Stimulated activated CD8-positive, alpha-beta memory T cell treated with anti-CD3 and anti-CD28 coated beads, Interleukin-7, amount 100 ng/mL, for 24 hours (primary cell): ENCODE measurements around the gene FHIT.

Source experiments
- DNase-seq: peaks from one replicate; pipeline ENCODE4 v3.0.0-alpha.2; 2020; ENCODE audit warnings: low read depth

Gene FHIT

GRCh38 chr3:60399861-60400845 lies 851.1 kb downstream of the FHIT start:
- DNase-seq: no peak

GRCh38 chr3:60399292-60399691 lies 852.0 kb downstream of the FHIT start:
- DNase-seq: no peak

GRCh38 chr3:60395173-60395762 lies 856.0 kb downstream of the FHIT start:
- DNase-seq: no peak

- DNase-seq: no peak
Measured at GRCh38 chr3:60393946-60394345, 857.3 kb downstream of the FHIT start.

DNA sequence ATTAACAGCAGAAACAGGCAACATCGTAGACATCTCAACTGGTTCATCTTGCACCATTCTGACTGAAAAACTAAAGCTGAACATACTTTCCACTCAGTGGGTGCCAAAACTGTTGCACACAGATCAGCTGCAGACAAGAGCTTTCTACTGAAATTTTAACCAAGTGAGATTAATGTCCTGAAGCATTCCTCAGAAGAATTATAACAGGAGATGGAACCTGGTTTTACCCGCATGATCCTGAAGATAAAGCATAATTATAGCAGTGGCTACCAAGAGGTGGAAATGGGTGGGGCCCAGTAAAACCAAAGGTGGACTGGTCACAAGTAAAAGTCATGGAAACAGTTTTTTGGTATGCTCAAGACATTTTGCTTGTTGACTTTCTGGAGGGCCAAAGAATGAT lies 858.8 kb downstream of the FHIT start:
- no peak for DNase-seq

DNA sequence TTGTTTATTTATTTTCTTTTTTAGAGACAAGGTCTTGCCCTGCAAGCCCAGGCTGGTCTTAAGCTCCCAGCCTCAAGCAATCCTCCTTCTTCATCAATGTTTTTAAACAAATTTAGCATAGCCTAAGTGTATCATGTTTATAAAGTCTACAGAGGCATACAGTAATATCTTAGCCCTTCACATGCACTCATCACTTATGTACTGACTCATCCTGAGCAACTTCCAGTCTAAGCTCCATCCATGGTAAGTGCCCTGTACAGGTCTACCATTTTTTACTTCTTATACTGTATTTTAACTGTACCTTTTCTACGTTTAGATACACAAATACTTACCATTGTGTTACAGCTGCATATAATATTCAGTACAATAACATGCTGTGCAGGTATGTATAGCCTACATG lies 860.0 kb downstream of the FHIT start:
- no peak for DNase-seq

DNA sequence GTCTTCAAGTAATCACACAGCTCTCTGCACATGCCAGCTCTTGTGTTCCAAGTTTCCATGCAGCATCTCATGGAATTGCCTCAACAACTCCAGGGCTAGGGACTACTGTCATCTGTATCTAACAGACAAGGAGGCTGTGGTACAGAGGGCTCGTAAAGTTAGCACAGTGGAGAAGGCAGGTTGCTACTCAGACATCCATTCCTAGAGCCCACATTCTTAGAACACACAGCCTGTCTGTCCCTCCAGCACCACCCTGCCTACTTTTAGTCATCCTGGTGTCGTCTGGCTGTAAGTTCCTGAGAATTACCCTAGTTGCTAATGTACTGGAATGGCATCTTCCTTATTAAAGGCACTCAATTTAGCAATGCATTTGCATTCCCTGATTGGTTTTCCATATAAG lies 862.5 kb downstream of the FHIT start:
- DNase-seq: no peak

DNA sequence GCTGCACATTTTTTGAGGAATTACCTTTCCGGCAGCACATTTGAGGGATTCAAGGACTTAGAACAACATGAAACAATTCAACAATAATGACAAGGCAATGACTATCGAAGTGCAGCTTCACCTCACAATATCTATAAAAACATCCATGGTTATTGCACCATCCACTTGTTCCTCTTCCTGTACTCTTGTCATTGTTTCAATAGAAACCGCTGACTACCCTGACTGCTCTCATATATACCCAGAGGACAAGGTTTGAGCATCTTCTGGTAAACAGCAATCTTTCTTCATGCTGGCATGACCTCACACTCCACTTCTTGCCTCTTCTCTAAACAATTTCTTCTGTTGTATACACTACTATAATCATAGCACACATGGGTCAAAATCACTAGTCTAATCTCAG lies 864.9 kb downstream of the FHIT start:
- no peak for DNase-seq

- no peak for DNase-seq
Measured at GRCh38 chr3:60384341-60384740, 866.9 kb downstream of the FHIT start.

GRCh38 chr3:60383345-60383744 lies 867.9 kb downstream of the FHIT start:
- no peak for DNase-seq

DNA sequence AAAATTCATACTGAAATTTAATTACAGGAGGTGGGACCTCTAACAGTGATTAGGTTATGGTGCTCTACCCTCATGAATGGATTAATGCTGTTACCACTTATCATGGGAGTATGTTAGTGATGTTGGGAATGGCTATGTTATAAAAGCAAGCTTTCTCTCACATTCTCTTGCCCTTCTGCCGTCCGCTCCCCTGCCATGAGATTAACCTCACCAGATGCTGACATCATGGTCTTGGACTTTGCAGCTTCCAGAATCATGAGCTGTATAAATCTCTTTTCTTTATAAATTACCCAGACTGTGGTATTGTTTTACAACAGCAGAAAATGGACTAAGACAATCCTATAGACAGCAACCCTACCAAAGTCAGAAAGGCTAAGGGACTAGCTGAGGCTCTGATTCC lies 884.8 kb downstream of the FHIT start:
- DNase-seq: no peak

DNA sequence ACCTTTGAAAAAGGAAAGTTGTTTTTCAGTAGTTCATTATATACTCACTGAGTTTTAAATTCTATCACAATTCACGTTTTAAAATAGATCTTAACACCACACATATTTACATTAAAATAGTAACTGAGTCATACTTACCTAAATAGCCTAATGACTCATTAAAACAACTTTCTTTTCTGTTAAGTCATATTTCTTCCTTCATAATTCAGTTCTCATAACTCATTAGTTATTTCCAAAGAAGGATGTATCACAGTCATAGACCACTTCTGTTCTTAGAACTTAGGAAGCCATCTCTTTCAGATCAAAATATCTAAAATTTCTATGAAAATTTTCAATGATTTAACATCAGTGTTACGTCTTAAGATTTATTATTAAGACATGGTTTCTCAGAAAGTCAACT lies 885.9 kb downstream of the FHIT start:
- DNase-seq: no peak

DNA sequence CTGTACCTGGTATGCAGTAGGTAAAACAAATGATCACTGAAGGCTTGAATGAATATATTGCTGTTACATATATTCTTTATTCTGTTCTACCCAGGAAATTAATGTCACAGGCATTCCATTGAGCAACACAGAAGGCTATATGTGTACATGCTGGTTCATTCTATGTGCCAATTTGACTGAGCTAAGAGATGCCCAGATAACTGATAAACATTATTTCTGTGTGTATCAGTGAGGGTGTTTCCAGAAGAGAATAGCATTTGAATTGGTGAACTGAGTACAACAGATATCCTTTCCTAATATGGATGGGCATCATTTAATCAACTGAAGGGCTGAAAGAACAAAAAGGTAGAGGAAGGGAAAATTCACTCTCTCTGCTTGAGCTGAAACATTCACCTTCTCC lies 886.8 kb downstream of the FHIT start:
- no peak for DNase-seq

DNA sequence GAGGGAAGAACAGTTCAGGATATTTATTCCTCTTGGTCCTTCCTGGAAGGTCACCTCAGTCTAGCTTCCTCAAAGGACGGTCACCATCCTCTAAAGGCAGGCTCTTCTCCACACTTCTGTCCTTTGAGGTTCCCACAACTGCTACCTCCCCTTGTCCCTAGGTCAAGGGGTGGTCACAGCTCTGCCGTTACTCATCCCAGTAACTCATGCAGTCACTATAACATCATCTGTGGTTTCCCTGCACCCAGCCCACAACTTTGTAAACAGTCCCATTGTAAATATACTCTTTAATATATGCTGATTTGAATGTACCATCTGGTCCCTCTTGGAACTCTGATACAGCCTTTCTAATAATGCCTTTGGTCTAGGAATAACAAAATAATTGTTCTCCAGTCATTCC lies 887.4 kb downstream of the FHIT start:
- DNase-seq: no peak

GRCh38 chr3:60355825-60356224 lies 895.4 kb downstream of the FHIT start:
- no peak for DNase-seq

DNA sequence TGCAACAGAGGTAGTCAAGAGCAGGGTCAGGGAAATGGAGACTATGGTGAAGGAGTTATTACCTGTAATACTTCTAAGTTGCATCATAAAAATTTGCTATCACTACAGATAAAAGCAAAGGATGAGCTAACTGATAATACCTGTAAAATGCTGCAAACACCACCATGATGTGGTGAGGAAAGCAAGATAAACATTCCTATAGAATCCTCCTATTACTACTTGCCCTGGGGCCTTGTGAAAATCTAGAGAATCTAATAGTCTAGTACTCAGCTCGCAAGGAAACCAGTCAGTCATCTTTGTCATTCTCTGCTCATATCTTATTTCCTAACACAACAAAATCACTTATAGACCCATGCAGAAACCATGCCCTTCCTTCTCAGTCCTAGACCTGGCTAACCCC lies 899.8 kb downstream of the FHIT start:
- DNase-seq: no peak

DNA sequence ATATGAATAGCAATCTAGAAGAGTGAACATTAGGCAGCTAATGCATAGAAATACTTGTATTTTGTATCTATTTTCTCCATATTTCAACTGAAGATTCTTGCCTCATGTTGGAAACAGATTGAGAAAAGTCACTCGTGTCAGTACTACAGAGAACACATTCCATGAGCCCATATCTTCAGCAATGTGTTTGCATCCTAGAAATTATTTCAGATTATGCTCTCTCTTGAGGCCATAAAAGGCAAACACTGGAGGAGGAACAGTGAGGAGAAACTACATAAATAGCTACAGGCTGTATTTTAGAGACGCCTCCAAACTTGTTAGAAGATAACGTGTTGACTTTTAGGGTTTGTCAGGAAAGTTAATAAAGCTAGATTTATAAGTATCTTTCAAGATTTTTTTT lies 906.9 kb downstream of the FHIT start:
- no peak for DNase-seq

DNA sequence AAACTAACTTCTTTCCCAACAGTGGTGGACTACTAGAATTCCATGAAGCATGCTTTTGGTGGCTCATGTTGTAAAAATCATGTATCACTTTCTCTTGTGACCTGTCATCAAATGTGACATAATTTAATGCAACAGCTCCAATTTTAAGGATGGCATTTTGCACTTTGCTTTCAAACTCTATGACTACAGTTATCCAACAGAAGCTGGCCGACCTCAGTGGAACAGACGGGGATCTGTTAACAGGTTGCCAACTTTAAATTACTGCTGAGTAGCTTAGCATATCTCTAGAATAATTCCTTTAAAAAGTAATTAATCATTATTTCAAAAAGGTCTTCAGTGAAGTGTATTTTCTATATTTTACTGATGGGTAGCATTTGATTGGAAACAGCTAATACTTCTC lies 907.4 kb downstream of the FHIT start:
- no peak for DNase-seq

DNA sequence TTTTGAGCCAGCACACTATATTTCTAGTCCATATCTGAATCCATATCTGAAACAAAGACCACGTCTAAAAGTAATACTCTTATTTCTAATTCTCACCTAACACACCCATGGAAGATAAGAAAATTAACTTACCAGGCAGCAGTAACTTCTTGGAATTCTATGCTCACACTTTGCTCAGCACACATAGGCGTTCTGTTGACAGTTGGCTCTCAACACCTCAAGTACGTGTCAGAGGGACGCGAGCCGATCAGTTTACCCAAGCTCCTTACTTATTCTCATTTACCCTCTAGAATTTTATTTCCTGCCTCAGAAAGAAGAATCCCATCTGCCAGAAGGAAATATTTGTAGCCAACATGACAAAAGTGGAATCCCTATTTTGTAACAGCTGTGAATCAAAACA lies 911.9 kb downstream of the FHIT start:
- no peak for DNase-seq

DNA sequence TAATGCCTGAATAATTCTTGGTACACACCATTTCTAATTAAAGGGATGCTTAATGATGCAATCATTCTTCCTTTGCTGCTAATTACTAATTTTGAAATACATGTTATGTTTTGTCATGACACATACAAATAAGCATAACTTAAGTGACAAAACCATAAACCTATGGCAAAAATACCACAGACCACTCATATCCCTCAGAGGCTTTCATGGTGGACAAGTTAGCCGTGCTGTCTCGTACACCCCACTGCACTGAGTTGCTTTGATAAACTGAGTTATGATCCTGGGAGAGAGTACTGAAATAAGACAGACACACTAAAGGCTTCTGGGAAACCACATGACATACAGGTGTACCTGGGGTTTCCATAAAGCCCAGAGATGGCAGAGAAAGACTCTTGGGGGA lies 913.8 kb downstream of the FHIT start:
- DNase-seq: no peak

DNA sequence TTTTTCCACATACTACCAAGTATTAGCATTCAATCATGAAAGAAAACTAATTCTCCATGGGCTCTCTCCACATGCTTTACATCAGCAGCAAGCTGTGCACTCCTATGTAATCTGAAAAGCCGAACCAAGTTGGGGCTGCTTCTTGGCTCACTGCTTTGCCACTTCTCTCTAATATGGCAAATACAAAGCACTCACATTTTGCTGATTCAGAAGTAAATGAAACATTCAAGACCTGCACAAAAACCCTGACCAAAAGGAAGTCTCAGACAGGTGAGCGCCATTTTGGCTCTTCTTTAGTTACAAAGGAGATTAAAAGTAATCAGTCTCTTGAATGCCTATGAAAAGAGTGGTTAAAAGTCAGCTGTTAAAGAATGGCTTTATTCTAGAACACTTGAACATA lies 915.2 kb downstream of the FHIT start:
- DNase-seq: no peak

- no peak for DNase-seq
Measured at GRCh38 chr3:60333710-60334109, 917.5 kb downstream of the FHIT start.

- DNase-seq: no peak
Measured at GRCh38 chr3:60330107-60330506, 921.1 kb downstream of the FHIT start.
